ENCODE results near the gene CHIC2.

CHIC2 gene

GRCh38 chr4:53991821-53992220 lies 72.6 kb downstream of the CHIC2 start:
- H3K4me3 ChIP-seq (ENCODE audit: low read depth, low read length) = no peak overlapping the region
- no peak for DNase-seq (ENCODE audit: low read depth)
- TF ChIP-seq, protein P1, sequence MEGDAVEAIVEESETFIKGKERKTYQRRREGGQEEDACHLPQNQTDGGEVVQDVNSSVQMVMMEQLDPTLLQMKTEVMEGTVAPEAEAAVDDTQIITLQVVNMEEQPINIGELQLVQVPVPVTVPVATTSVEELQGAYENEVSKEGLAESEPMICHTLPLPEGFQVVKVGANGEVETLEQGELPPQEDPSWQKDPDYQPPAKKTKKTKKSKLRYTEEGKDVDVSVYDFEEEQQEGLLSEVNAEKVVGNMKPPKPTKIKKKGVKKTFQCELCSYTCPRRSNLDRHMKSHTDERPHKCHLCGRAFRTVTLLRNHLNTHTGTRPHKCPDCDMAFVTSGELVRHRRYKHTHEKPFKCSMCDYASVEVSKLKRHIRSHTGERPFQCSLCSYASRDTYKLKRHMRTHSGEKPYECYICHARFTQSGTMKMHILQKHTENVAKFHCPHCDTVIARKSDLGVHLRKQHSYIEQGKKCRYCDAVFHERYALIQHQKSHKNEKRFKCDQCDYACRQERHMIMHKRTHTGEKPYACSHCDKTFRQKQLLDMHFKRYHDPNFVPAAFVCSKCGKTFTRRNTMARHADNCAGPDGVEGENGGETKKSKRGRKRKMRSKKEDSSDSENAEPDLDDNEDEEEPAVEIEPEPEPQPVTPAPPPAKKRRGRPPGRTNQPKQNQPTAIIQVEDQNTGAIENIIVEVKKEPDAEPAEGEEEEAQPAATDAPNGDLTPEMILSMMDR (IDR thresholded peaks at IDR 0.05; ENCODE audit: insufficient read depth, low read depth, low read length, missing control alignments) = no peak

- TF ChIP-seq, protein P1 (IDR thresholded peaks at IDR 0.05; ENCODE audit: insufficient read depth, low read depth, low read length, missing control alignments) = no peak
- H3K4me3 ChIP-seq (ENCODE audit: low read depth, low read length) = no peak overlapping the region
- DNase-seq (ENCODE audit: low read depth) = no peak
These were observed 73.8 kb downstream of the CHIC2 start for GRCh38 chr4:53990641-53991040.

GRCh38 chr4:53987761-53988171 lies 76.6 kb downstream of the CHIC2 start:
- no peak for DNase-seq (ENCODE audit: low read depth)
- TF ChIP-seq, protein P1 (IDR thresholded peaks at IDR 0.05; ENCODE audit: insufficient read depth, low read depth, low read length, missing control alignments) = no peak

GRCh38 chr4:53986062-53986461 lies 78.3 kb downstream of the CHIC2 start:
- DNase-seq (ENCODE audit: low read depth) = no peak
- TF ChIP-seq, protein P1 (IDR thresholded peaks at IDR 0.05; ENCODE audit: insufficient read depth, low read depth, low read length, missing control alignments) = no peak
- H3K4me3 ChIP-seq (ENCODE audit: low read depth, low read length) = no peak overlapping the region

More at GRCh38 chr4:53987761-53988171, 76.6 kb downstream of the CHIC2 start:
- H3K4me3 ChIP-seq (ENCODE audit: low read depth, low read length) = no peak overlapping the region

DNA sequence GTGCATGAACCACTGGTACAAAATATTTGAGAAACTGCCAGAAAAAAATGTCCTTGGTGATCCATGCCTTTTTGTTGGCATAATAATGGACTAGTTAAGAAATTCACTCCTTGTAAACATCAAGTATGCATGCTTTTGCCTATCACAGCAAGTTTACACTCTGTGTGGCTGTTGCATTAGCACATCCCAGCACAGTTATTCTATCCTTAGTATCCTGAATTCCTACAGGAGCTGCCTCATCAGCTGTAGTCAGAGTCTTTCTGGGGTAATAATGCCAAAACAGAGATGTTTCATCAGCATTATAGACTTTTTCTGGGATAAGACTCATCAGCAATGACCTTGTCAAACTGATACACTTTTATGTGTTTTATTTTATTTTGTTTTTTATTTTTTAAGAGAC lies 82.8 kb downstream of the CHIC2 start:
- TF ChIP-seq, protein P1 (IDR thresholded peaks at IDR 0.05; ENCODE audit: insufficient read depth, low read depth, low read length, missing control alignments) = no peak
- H3K4me3 ChIP-seq (ENCODE audit: low read depth, low read length) = no peak overlapping the region
- no peak for DNase-seq (ENCODE audit: low read depth)

- TF ChIP-seq, protein P1 (IDR thresholded peaks at IDR 0.05; ENCODE audit: insufficient read depth, low read depth, low read length, missing control alignments) = no peak
- no peak overlapping the region for H3K4me3 ChIP-seq (ENCODE audit: low read depth, low read length)
- DNase-seq (ENCODE audit: low read depth) = no peak
These were observed 83.3 kb downstream of the CHIC2 start for GRCh38 chr4:53981066-53981465.

DNA sequence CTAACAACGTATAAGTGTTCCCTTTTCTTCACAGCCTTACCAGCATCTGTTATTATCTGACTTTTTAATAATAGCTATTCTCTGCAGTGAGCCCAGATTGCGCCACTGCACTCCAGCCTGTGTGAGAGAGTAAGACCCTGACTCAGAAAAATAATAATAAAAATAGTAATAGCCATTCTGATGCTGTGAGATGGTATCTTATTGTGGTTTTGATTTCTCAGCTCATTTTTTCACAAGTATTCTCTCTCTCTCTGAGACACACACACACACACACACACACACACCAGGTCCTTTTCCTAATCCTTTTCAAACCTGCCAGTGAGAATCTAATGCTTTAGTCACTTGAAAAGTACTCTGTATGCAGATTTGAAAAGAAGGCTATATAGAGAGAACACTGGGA lies 89.8 kb downstream of the CHIC2 start:
- TF ChIP-seq, protein P1 (IDR thresholded peaks at IDR 0.05; ENCODE audit: insufficient read depth, low read depth, low read length, missing control alignments) = no peak
- DNase-seq (ENCODE audit: low read depth) = peak; percentile 3
- H3K4me3 ChIP-seq (ENCODE audit: low read depth, low read length) = no peak overlapping the region
